KG1 (cell line): Measurements from ENCODE around the gene ARRB1.

Experiments
- DNase-seq: peaks from one replicate; lab custom pipeline; 2025; lab: John Stamatoyannopoulos, UW

Gene ARRB1

DNA sequence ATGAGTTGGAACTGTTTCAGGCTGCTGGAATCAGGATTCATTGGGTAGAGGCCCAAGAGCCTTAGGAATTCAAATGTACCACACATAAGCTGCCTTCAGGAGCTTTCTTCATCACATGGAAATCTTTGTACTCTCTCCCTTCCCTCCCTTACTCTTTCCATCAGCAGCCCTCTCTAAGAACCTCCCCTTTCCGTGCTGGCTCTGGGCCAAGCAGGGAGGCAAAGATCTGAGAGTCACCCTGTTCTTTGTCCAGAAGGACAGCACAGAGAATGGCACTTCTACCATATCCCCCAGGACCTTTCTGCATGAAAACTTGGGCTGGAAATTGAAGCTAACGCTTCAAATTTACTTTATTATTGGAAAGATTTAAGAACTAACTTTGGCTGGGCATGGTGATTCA is 131.6 kb downstream of the ARRB1 start:
- DNase-seq: no peak

DNA sequence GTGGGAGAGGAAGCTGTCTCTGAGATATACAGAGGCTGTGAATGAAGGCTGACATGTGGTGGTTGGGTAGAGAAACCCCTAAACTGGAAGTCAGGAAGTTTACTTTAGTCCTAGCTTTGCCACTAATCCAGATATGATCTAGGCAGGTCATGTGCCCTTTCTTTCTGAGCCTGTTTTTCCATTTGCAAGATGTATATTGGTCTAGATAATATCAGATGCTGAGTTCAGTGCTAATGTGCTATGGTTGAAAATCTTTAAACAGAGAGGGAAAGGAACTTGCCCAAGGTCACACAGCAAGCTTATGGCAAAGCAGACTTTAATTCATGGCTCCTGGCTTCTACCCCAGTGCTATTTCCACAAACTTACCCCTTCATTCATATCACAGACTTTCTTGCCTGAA is 136.6 kb downstream of the ARRB1 start:
- DNase-seq: no peak

DNA sequence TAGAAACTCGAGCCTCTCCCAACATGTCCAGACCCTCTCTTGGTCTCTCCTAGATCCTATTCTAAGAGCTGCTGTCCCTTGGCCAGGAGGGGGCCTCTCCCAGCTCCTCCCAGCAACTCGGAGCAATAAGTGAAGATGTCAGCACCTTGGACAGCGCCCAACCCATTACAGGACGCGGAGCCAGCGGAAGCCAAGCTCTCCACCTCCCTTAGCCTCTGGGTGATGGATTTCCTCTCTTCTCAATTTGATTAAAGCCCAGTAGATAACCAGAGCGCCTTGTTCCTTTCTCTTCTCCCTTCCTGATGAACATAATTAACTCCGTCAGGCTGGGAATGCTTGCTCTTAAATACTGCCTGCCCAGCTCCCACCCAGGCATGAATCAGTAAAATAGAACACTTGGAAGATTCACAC is 137.0 kb downstream of the ARRB1 start:
- DNase-seq: peak; percentile 89
